Activated B cell treated with CpG ODN at 0.5 μM for 24 hours (primary cell): ENCODE data around the gene PPP1R7. TPM values are rescaled to one million over a fixed set of nuclear protein-coding genes. Genes with fewer than 3 reads are reported as not detected.

Source experiments
- ATAC-seq: fragments of 200-7000 bp; cut with Tn5 transposase; one replicate; pipeline ENCODE4 v1.10.0; 2021; ENCODE audit warnings: low read depth, mild to moderate bottlenecking, moderate library complexity
- CTCF ChIA-PET: fragments of 350-600 bp; sonication (Branson Sonifier 250); formaldehyde crosslinking; loops from one replicate; lab custom pipeline; 2021; ENCODE audit warnings: antibody characterized with exemption; lab: Charles Lee
- POLR2A ChIA-PET: fragments of 350-600 bp; sonication (Branson Sonifier 250); formaldehyde crosslinking; loops from one replicate; lab custom pipeline; 2021; ENCODE audit warnings: antibody characterized with exemption; lab: Charles Lee
- DNase-seq: peaks from one replicate; pipeline ENCODE4 v3.0.0; 2022
- H3K27ac Mint-ChIP-seq: one replicate; pipeline ENCODE4 v1.8.0; 2020; ENCODE audit warnings: mixed read lengths
- H3K27me3 Mint-ChIP-seq: one replicate; pipeline ENCODE4 v1.8.0; 2021; ENCODE audit warnings: mixed read lengths
- H3K36me3 Mint-ChIP-seq: one replicate; pipeline ENCODE4 v1.8.0; 2021; ENCODE audit warnings: low read depth, mixed read lengths
- H3K4me1 Mint-ChIP-seq: one replicate; pipeline ENCODE4 v1.8.0; 2021; ENCODE audit warnings: mixed read lengths
- H3K4me3 Mint-ChIP-seq: one replicate; pipeline ENCODE4 v1.8.0; 2020; ENCODE audit warnings: mild to moderate bottlenecking, mixed read lengths
- H3K9me3 Mint-ChIP-seq: one replicate; pipeline ENCODE4 v1.8.0; 2020; ENCODE audit warnings: mixed read lengths
- intact Hi-C: fragments of 100-400 bp; cut with micrococcal nuclease; formaldehyde crosslinking; loops from one replicate; pipeline ENCODE4 v1.15.1; 2024
- total RNA-seq: library from RNA; stranded (reverse); gene quantifications from 2 replicates; pipeline ENCODE4 v1.2.3, GENCODE V29; 2022
- TF ChIP-seq, protein P1 (sequence below): fragments of 200-600 bp; IDR thresholded peaks from one replicate; pipeline ENCODE4 v1.8.0; 2022; ENCODE audit warnings: antibody characterized with exemption, mild to moderate bottlenecking

PPP1R7 gene
- total RNA-seq, 1 donor from 2014 or later: 72.0 TPM

DNA sequence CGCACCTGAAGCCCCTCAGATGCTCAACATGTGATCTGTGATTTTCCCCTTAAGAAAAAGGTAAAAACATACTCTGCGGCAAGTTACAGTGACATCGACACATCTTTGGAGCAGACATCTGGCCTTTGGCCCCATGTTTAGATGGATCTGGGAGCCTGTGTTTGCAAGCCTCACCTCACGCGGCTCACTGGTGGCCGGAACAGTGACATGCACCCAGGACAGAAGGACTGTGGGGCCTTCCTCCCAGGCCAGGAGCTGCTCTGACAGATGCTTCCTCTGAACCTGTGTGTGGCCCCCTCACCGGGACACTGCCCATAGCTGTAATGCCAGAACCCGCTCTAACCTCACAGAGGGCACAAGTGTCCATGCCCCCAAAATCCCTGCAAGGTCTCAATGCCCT, 14.1 kb upstream of the PPP1R7 start:
- Mint-ChIP-seq H3K36me3 (peaks cover 65% of the 10 kb centered on the region), H3K4me3 (no peak overlapping the region), H3K27me3 (no peaks in the 10 kb centered on the region), H3K4me1 (peaks cover 8% of the 10 kb centered on the region), H3K9me3 (no peaks in the 10 kb centered on the region), H3K27ac (no peak overlapping the region)
- TF ChIP-seq, protein P1, sequence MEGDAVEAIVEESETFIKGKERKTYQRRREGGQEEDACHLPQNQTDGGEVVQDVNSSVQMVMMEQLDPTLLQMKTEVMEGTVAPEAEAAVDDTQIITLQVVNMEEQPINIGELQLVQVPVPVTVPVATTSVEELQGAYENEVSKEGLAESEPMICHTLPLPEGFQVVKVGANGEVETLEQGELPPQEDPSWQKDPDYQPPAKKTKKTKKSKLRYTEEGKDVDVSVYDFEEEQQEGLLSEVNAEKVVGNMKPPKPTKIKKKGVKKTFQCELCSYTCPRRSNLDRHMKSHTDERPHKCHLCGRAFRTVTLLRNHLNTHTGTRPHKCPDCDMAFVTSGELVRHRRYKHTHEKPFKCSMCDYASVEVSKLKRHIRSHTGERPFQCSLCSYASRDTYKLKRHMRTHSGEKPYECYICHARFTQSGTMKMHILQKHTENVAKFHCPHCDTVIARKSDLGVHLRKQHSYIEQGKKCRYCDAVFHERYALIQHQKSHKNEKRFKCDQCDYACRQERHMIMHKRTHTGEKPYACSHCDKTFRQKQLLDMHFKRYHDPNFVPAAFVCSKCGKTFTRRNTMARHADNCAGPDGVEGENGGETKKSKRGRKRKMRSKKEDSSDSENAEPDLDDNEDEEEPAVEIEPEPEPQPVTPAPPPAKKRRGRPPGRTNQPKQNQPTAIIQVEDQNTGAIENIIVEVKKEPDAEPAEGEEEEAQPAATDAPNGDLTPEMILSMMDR: no peak
- ATAC-seq: no peak
- CTCF ChIA-PET: no interaction called here
- POLR2A ChIA-PET: interaction anchor here (0.6 to 1.5 kb wide), 4 partner anchors 9 to 37 kb away, joined by 3 to 7 read pairs (median 4); partner anchors contain the start of gene PASK
- no peak for DNase-seq
- intact Hi-C loops: no loop called here

DNA sequence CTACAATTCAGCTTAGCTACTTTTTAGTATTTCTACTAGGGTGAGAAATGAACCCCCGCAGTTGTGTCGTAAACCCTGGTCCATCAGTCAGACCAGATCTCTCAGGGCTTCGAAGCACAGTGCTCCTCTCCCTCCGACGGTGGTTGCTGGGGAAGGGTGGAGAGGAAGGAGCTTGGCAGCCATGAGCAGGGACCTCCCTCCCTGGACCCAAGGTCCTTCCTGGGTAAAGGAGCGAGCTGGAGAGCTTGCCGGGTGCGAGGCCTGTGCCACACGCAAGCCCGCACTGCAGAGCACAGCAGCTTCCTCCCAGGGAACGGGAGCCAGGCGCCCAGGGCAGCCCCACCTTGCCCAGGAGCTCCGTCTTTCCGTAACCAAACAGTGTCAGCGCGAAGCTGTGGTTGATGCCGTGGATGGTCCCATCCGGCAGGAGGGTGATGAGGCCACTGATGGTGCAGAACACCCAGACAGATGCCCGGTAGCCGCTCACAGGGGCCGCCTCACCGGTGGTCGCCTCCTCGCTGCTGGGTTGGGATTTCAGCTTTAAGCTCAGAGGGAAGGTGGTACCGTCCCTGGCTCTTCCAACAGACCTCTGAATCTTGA, 13.5 kb upstream of the PPP1R7 start:
- H3K4me3 Mint-ChIP-seq: no peak overlapping the region
- TF ChIP-seq, protein P1: no peak
- DNase-seq (no peak), ATAC-seq (no peak)
- no peak overlapping the region for H3K27ac Mint-ChIP-seq
- H3K9me3 Mint-ChIP-seq: no peaks in the 10 kb centered on the region
- H3K27me3 Mint-ChIP-seq: no peaks in the 10 kb centered on the region
- peaks cover 71% of the 10 kb centered on the region for H3K36me3 Mint-ChIP-seq
- peaks cover 8% of the 10 kb centered on the region for H3K4me1 Mint-ChIP-seq
- CTCF ChIA-PET: no interaction called here
- intact Hi-C loops: no loop called here
- POLR2A ChIA-PET: interaction anchor here (1.0 to 1.5 kb wide), 3 partner anchors 9 to 26 kb away, joined by 4 to 7 read pairs (median 4); partner anchors contain the start of gene PASK

DNA sequence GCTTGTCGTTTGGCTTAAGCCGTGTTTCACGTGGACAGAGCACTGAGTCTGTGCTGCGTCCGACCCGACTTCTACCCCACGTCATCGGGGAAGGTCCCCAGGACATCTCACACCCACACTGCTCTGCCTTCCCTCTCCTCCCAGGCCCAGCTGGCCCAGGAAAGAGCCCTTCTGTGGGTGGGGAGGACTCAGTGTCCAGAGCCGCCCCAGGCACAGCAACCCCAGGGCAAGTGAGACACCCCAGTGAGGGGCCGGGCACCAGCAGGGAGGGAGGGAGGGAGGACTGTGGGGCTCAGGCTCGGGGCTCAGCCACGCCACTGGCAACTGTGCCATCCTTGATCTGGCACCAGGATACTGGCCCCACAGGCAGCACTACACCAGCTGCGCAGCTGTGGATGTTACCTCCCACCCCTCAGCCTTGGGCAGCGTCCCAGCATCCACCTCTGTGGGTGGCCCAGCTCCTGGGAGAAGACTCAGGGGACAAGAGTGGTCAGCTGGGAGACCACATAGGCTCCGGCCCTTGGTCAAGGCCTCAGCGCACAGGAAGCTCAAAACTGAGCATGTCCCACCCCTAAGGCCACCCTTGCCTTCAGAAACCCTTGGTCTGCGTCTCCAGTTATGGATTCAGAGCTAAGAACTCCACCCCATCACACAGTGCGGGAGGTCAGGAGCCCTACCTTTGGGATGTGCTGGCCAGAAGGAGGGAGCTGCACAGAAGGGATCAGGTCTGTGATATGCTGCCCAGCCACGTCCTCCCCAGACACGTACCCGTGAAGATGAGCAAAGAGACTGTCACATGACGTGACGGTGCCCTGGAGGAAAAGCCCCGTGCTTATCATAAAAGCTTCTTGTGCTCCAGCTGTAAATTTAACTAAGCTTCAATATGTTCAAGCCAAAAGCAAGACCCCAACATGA, 12.7 kb upstream of the PPP1R7 start:
- intact Hi-C loops: no loop called here
- no peak overlapping the region for H3K27ac Mint-ChIP-seq
- no peaks in the 10 kb centered on the region for H3K9me3 Mint-ChIP-seq
- CTCF ChIA-PET: interaction anchor here (0.6 kb wide), 1 partner anchor 484 kb away, joined by 4 read pairs; no protein-coding TSS in a partner anchor
- DNase-seq: no peak
- POLR2A ChIA-PET: interaction anchor here (0.7 to 1.5 kb wide), 7 partner anchors 8 to 35 kb away, joined by 3 to 6 read pairs (median 4); partner anchors contain the start of genes MTERF4 and PASK
- H3K36me3 Mint-ChIP-seq: peaks cover 75% of the 10 kb centered on the region
- ATAC-seq: no peak
- no peaks in the 10 kb centered on the region for H3K27me3 Mint-ChIP-seq
- H3K4me3 Mint-ChIP-seq: no peak overlapping the region
- TF ChIP-seq, protein P1: no peak
- peaks cover 6% of the 10 kb centered on the region for H3K4me1 Mint-ChIP-seq

DNA sequence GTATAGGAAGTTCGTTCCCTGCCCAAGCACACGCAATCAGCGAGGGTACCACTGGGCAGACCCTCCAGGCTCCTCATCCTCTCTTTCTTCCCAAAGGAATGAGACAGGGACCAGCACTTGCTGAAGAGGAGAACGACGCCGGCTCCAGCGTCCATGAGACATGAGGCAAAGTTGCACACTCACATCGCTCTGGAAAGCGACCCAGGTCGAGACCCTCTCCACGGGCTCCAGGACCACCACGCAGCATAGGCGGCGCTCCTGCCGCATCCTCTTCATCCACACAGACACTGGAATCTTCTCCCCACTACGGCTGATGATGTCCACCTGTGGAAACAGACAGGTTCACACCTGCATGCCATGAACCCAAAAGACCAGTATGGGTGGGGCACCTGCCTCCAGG, 11.8 kb upstream of the PPP1R7 start:
- TF ChIP-seq, protein P1: no peak
- no peak overlapping the region for H3K4me3 Mint-ChIP-seq
- ATAC-seq: no peak
- H3K9me3 Mint-ChIP-seq: no peaks in the 10 kb centered on the region
- peaks cover 75% of the 10 kb centered on the region for H3K36me3 Mint-ChIP-seq
- H3K27me3 Mint-ChIP-seq: no peaks in the 10 kb centered on the region
- DNase-seq: no peak
- H3K4me1 Mint-ChIP-seq: no peaks in the 10 kb centered on the region
- POLR2A ChIA-PET: interaction anchor here (0.7 to 1.5 kb wide), 5 partner anchors 9 to 36 kb away, joined by 3 to 6 read pairs (median 3); partner anchors contain the start of genes MTERF4 and PASK
- intact Hi-C loops: no loop called here
- no peak overlapping the region for H3K27ac Mint-ChIP-seq
- CTCF ChIA-PET: interaction anchor here (0.6 kb wide), 1 partner anchor 483 kb away, joined by 4 read pairs; no protein-coding TSS in a partner anchor
